Keratinocyte (primary cell): ENCODE results near the gene TDRD9. TPM values are rescaled to one million over a fixed set of nuclear protein-coding genes. Genes with fewer than 3 reads are reported as not detected.
A peak's percentile ranks its signal among the peaks of the same experiment; 100 is the strongest.

ENCODE experiments used
- DNase-seq: peaks from one replicate; pipeline ENCODE4 v3.0.0-alpha.2; 2011; ENCODE audit warnings: low read depth, missing footprints, low spot score
- FAIRE-seq: peaks from 2 replicates; lab custom pipeline; 2011; peaks lifted over from hg19 to GRCh38; lab: Jason Lieb, UNC
- H2AFZ ChIP-seq: 2 replicates; pipeline ENCODE4 v1.6.0; 2012; ENCODE audit warnings: low read length, control low read depth, inconsistent platforms; ENCODE audit not compliant: control insufficient read depth
- H3K27ac ChIP-seq: 2 replicates; pipeline ENCODE4 v1.5.1; 2011; ENCODE audit warnings: low read length; ENCODE audit not compliant: control insufficient read depth, insufficient read depth
- H3K27me3 ChIP-seq: 3 replicates; pipeline ENCODE4 v1.6.0; 2011; ENCODE audit warnings: low read length; ENCODE audit not compliant: control insufficient read depth, insufficient read depth; ENCODE audit errors: extremely low read depth
- H3K36me3 ChIP-seq, 2 experiments: 2 replicates in 1 of 2; 3 replicates in 1 of 2; pipeline ENCODE4 v1.5.1; 2011; ENCODE audit warnings: low read length in 2 of 2, mild to moderate bottlenecking in 1 of 2; ENCODE audit not compliant: control insufficient read depth in 2 of 2, insufficient read depth in 2 of 2; ENCODE audit errors: extremely low read depth in 1 of 2
- H3K4me1 ChIP-seq: 3 replicates; pipeline ENCODE4 v1.5.1; 2011; ENCODE audit warnings: low read length; ENCODE audit not compliant: control insufficient read depth, insufficient read depth; ENCODE audit errors: extremely low read depth
- H3K4me2 ChIP-seq: 3 replicates; pipeline ENCODE4 v1.6.0; 2011; ENCODE audit warnings: low read depth, low read length; ENCODE audit not compliant: control insufficient read depth, insufficient read depth; ENCODE audit errors: extremely low read depth
- H3K4me3 ChIP-seq, 3 experiments: fragments of 200-600 bp in 1 of 3; sonication (generic) in 1 of 3; 2 replicates in 2 of 3; 3 replicates in 1 of 3; pipeline ENCODE4 v1.5.1; 2011 to 2016; ENCODE audit warnings: low read length in 3 of 3, mild to moderate bottlenecking in 3 of 3, control low read depth in 2 of 3, inconsistent platforms in 1 of 3, low read depth in 1 of 3, mixed read lengths in 1 of 3, mixed run types in 1 of 3, moderate library complexity in 1 of 3; ENCODE audit not compliant: control insufficient read depth in 2 of 3, insufficient read depth in 2 of 3; ENCODE audit errors: extremely low read depth in 1 of 3
- H3K79me2 ChIP-seq: 2 replicates; pipeline ENCODE4 v1.6.0; 2012; ENCODE audit warnings: low read length; ENCODE audit not compliant: control insufficient read depth, insufficient read depth
- H3K9ac ChIP-seq: 3 replicates; pipeline ENCODE4 v1.6.0; 2011; ENCODE audit warnings: low read length; ENCODE audit not compliant: control insufficient read depth, insufficient read depth; ENCODE audit errors: extremely low read depth
- H3K9me1 ChIP-seq: 3 replicates; pipeline ENCODE4 v1.6.0; 2011; ENCODE audit warnings: low read length; ENCODE audit not compliant: control insufficient read depth, insufficient read depth; ENCODE audit errors: extremely low read depth
- H3K9me3 ChIP-seq: 2 replicates; pipeline ENCODE4 v1.5.1; 2012; ENCODE audit warnings: low read depth, low read length; ENCODE audit not compliant: control insufficient read depth
- H4K20me1 ChIP-seq: 3 replicates; pipeline ENCODE4 v1.6.0; 2011; ENCODE audit warnings: low read length; ENCODE audit not compliant: control insufficient read depth, insufficient read depth; ENCODE audit errors: extremely low read depth
- CTCF ChIP-seq, 3 experiments: IDR thresholded peaks in 1 of 3; conservative IDR thresholded peaks in 1 of 3; optimal IDR thresholded peaks in 1 of 3; 2 replicates in 2 of 3; 3 replicates in 1 of 3; pipeline versions ENCODE3 to v1.5.1; 2011; ENCODE audit warnings: low read length in 3 of 3, mild to moderate bottlenecking in 3 of 3, moderate library complexity in 2 of 3, control low read depth in 1 of 3, inconsistent platforms in 1 of 3; ENCODE audit not compliant: insufficient read depth in 2 of 3; ENCODE audit errors: extremely low read depth in 1 of 3
- EZH2 ChIP-seq: IDR thresholded peaks from one replicate; pipeline ENCODE4 v1.6.1; 2012; ENCODE audit warnings: inconsistent platforms, mild to moderate bottlenecking, low read length, moderate library complexity
- dilution Hi-C: fragments of 300-500 bp; cut with MboI; formaldehyde crosslinking; loops from one replicate; pipeline ENCODE4 v1.7.0; 2020; ENCODE audit warnings: low sequenced_read_pairs; ENCODE audit not compliant: extremely low pct_ligation_motif_present
- polyA plus RNA-seq, 5 experiments: library from polyadenylated mRNA; depleted of rRNA in 3 of 5; stranded (reverse) in 3 of 5; stranded (forward) in 1 of 5; unstranded in 1 of 5; fragments of >200 nt; gene quantifications; 1 replicate in 1 of 5; 2 replicates in 3 of 5; 3 replicates in 1 of 5; pipeline versions ENCODE4 v1.2.1 to v1.2.3, GENCODE V29; 2011 to 2012; ENCODE audit warnings: missing spikeins in 2 of 5, low read depth in 1 of 5, low replicate concordance in 1 of 5

Gene TDRD9
- polyA plus RNA-seq, 1 donor (not counting 4 experiments of a cell fraction or from before 2014, with no cell fraction given): 0.10 TPM

GRCh38 chr14:104096318-104096717, 168.1 kb downstream of the TDRD9 start:
- no peak overlapping the region for H3K4me3 ChIP-seq
- no peaks in the 10 kb centered on the region for H3K79me2 ChIP-seq
- FAIRE-seq: no peak
- no peaks in the 10 kb centered on the region for H3K9me3 ChIP-seq
- no peak for DNase-seq
- peaks cover 4% of the 10 kb centered on the region for H3K27me3 ChIP-seq
- H3K9ac ChIP-seq: no peak overlapping the region
- no peak overlapping the region for H2AFZ ChIP-seq
- no peaks in the 10 kb centered on the region for H4K20me1 ChIP-seq
- H3K27ac ChIP-seq: no peak overlapping the region
- dilution Hi-C loops: no loop called here
- no peaks in the 10 kb centered on the region for H3K9me1 ChIP-seq
- no peaks in the 10 kb centered on the region for H3K36me3 ChIP-seq
- peaks cover 11% of the 10 kb centered on the region for H3K4me1 ChIP-seq
- H3K4me2 ChIP-seq: no peak overlapping the region
- no peak for TF ChIP-seq CTCF (optimal IDR thresholded peaks at IDR 0.05 in 1 of 3, IDR thresholded peaks at IDR 0.05 in 1 of 3, conservative IDR thresholded peaks at IDR 0.05 in 1 of 3; ENCODE audit: extremely low read depth in 1 of 3, insufficient read depth in 2 of 3, low read length in 3 of 3)
- TF ChIP-seq EZH2: no peak

DNA sequence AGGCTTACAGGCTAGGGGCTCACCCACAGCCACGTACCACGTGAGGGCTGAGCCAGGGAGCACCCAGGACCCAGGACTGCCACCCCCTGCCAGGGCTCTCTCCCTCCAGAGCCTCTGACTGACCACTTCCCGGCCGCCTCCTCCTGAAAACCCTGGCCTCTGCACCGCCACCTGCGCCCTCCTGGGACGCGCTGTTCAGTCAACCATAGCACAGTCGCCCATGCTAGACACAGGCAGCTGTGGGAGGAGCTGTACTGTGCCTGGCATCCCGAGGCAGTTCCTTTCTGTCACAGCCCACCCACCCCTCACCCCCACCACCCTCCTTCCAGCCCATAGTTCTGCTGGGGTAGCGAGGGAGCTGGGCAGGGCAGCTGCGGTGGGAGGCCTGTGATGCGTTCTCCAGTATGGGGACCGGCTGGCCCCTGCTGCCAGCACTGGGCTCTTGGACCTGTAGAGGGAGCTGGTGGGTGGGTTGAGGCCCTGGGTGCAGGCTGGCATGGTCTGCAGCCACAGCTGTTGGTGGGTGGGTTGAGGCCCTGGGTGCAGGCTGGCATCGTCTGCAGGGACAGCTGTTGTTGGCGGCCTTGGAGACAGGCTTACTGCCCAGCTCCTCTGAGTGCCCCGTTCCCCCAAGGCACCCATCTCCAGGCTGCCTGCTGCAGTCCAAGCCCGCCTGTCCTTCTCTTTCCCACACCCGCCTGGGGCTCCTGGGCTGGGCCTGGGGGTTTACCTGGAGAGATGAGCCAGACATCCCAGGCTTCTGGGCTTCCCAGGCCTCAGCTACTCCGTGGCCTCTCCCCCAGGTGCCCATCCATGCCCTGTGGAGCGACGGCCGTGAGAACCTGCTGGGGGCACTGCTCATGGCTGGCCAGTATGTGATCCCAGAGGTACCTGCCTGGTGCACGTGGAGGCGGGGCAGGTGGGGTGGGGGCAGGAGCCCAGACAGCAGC, 168.8 kb downstream of the TDRD9 start:
- H3K9me3 ChIP-seq: no peaks in the 10 kb centered on the region
- H3K4me1 ChIP-seq: peaks cover 11% of the 10 kb centered on the region
- TF ChIP-seq EZH2: no peak
- peak in 2 of 3 experiments; percentile 37 to 43 for TF ChIP-seq CTCF (optimal IDR thresholded peaks at IDR 0.05 in 1 of 3, IDR thresholded peaks at IDR 0.05 in 1 of 3, conservative IDR thresholded peaks at IDR 0.05 in 1 of 3; ENCODE audit: extremely low read depth in 1 of 3, insufficient read depth in 2 of 3, low read length in 3 of 3)
- H3K9me1 ChIP-seq: no peaks in the 10 kb centered on the region
- H3K4me2 ChIP-seq: no peak overlapping the region
- H3K36me3 ChIP-seq: no peaks in the 10 kb centered on the region
- no peak overlapping the region for H3K4me3 ChIP-seq
- no peak overlapping the region for H3K27ac ChIP-seq
- no peak overlapping the region for H3K9ac ChIP-seq
- no peak for FAIRE-seq
- H3K27me3 ChIP-seq: peaks cover 4% of the 10 kb centered on the region
- DNase-seq: no peak
- no peak overlapping the region for H2AFZ ChIP-seq
- H4K20me1 ChIP-seq: no peaks in the 10 kb centered on the region
- no peaks in the 10 kb centered on the region for H3K79me2 ChIP-seq
- dilution Hi-C loops: no loop called here
